H4 (cell line): ENCODE measurements around the gene LDLRAD4. TPM values are rescaled to one million over a fixed set of nuclear protein-coding genes. Genes with fewer than 3 reads are reported as not detected.
"Not testable (repeated sequence)": the region's sequence is repeated elsewhere in the genome, so short reads cannot be mapped to it uniquely, and the experiment has no call there.

Experiments
- DNase-seq: peaks from one replicate; pipeline ENCODE4 v3.0.0-alpha.2; 2015; ENCODE audit warnings: low spot score
- total RNA-seq: library from RNA; depleted of rRNA; stranded (reverse); fragments of >200 nt; shearing (Covaris generic); gene quantifications from 2 replicates; pipeline ENCODE4 v1.2.3, GENCODE V29; 2014

The LDLRAD4 gene
- total RNA-seq, 1 experiment from 2014 or later = 6.9 TPM

DNA sequence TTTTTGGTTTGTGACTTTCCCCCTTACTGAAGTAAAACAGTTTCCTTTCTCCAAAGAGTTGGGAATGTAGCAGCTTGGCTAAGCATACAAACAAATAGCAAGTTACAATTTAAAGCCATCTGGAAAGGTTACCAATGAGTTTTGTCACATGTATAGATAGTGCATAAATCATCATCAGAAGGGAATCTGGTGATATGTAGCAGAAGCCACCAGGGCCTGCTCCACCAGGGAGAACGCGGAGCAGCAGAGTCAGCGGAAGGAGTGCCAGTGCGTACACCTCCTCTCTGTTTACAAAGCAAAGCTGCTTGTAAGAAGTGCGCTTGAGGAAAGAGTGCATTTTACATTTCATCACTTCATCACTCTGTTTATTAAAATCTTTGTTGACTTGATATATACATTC lies 267.7 kb downstream of the LDLRAD4 start:
- no peak for DNase-seq

DNA sequence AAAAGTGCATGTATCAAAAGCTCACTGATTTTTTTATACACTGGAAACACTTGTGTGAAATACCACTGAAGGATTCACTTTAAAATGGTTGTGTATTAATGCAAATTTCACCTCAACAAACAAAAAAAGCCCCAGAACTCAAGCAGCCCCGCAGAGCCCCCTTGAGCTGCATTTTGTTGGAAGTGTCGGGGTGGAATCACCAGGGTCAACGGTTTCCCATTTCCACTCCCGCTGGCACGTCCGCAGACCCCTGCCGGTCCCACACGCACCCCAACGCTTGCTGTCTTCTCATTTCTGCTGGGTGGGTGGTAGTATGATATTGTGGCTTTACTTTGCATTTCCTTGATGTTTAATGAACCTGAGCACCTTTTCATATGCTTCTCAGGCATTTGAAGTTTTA lies 268.1 kb downstream of the LDLRAD4 start:
- no peak for DNase-seq

DNA sequence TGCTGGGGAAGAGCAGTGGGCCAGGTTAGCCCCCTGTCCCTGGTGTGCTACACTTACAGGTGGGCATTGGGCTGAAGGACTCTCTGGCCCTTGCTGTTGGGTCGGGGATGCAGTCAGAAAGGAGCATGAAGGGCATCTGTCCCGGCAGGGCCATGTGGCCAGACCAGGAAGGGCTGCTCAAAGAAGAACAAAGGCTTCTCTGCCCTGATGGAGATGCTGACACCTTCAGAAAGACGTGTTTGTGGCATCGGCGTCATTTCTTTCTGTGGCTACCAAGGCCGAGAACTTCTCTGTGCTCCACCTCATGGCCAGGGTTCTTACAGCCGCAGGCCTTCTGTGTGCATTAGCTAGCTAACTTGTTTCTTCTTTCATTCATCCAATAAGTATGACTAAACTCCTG lies 268.7 kb downstream of the LDLRAD4 start:
- DNase-seq = no peak

DNA sequence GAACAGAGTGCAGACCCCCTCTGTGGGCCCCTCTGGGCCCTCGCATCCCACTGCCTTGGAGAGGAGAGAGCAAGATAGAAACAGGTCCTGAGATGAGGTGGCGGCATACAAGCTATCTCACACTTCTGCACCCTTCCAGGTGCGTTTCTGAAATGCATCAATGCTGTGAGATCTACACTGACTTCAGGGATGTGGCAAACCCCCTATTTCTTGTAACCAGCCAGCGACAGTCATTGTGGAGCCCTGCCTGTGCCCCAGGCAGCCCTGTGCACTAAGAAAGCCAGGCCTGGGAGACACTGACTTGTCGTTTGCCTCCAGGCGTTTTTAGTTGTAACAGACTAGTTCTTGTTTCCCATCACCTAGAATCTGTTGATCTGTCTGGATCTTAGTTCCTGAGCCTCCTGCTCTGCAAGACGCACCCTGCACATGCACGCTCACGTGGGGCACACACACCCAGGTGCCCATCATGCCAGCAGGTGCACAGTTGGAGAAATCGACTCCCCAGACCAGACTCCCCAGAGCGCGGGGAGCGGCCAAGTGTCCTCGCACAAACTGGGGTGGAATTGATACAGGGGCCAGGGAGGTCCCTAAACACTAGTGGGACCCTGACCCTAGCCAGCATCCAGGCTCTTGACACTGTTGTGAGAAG lies 269.8 kb downstream of the LDLRAD4 start:
- no peak for DNase-seq

DNA sequence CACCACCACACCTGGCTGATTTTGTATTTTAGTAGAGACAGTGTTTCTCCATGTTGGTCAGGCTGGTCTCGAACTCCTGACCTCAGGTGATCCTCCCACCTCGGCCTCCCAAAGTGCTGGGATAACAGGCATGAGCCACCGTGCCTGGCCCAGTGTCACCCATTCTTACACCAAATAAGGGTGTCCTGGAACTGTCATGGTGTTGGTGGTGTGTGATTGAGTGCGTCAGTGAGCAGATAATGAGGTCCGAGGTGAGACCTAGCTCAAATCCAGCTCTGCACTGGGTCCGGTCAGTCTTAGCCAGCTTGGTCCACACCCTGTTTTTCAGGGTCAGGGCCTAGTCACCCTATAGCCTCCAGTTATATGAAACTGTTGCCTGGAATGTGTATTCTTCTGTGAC lies 270.7 kb downstream of the LDLRAD4 start:
- DNase-seq = not testable (repeated sequence)

DNA sequence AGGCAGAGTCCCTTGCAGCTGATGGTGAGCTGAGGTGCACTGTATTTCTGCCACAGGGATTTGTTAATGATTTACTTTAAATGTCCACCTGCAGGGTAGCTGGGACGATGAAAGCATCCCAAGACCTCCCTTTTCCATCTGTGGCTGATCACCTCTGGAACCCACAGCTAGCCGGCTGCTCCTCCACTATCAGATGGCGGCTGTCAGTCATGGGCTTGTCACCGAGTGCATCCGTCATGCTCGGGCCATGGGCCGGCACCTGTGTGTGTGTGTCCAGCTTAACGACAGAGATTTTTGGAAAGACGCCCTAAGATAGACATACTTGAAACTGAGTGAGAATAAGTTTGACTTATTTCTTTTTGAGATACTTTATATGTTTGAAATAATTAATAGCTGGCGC lies 272.6 kb downstream of the LDLRAD4 start:
- no peak for DNase-seq

DNA sequence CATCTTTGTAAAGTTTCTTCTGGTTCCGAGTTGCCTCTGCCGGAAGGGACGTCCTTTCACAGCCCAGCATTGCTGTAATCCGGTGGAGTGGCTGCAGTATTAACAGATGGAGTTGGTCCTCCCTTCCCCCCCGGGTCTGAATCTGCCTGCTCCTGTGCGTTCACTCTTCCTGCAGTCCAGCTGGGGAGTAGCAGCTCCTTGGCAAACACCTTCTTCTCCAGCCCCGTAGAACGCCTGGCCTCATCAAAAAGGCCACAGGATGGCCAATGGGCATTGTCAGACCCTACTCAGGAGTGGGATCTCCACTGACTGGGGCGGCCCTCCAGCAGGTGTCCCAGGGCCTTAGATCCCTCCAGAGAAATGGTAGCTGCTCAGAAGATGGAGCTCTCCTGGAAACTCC lies 273.8 kb downstream of the LDLRAD4 start:
- no peak for DNase-seq

DNA sequence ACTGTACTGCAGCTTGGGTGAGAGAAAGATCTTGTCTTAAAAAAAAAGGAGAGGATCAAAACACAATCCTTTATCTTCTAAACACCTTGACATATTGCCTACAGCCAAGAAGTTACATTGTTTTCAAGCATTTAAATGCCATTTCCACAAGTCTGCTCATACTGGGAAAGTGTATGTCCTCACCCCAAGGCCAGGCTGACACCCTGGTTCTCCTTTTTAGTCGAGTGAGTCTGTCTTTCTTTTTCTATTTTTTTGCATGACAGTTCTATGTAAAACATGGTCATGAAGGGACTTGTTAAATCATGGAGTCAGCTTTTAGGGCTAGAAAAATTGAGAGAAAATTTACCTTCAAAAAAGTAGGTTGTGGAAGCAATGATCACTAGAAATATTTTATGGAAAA lies 274.5 kb downstream of the LDLRAD4 start:
- no peak for DNase-seq

DNA sequence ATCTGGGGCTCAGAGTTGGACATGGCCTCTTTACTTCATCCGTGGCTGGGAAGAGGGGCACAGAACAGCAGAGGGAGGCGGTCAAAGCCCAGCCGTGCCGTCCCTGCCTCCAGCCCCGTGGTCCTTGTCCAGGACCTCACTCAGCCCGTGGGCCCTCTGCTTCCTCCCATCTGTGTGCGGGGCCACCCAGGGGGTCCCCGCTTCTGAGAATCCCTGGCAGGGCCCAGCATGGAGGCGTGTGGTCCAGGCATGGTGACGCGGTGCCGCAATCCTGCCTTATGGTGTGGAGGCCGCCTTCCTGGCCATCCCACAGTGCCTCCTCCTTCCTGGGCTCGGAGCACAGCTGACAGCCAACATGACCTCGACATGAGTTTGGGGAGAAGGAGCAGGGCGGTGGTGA lies 275.2 kb downstream of the LDLRAD4 start:
- no peak for DNase-seq

DNA sequence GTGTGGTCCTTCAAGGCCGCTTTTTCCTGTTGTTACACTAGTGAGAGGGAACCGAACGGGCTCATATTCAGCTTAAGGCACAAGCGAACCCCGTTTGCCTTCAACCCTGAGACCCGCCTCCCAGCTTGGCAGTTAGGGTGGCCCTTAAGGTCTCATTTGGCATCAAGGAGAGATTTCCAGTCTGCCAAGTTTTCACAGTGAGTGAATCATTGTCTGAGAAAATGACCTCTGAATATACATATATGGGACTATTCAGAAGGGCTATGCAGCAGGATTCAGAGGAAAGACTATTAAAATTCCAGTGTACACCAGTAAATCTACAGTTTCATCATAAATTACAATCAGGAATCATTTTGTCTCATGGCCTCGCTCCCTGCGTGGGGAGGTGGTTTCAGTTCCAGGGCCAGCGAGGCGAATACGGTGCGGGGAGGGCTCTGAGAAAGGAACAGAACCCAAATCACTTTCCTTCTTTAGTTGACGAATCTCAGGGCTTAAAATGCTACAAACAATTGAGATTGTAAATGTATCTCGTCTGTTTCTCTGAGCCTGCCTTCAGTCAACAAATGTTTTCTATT lies 276.4 kb downstream of the LDLRAD4 start:
- no peak for DNase-seq

DNA sequence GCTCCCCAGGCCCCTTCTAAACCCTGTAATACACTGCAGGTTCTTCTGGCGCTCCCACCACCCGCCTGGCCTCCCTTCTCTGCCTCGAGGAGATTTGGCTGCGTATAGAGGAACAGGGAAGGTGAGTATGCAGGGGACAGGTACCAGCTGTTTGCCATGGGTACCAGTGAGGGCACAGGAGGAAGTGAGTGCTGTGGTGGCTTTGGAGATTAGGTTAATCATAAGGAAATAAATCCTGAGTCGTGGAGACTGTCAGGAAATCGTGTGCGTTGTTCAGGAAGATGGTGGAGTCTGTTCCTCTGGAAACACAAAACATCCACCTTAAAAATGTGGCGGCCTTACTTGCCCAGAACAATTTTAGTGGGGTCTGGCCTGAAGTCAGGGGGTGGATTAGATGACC lies 277.4 kb downstream of the LDLRAD4 start:
- no peak for DNase-seq

DNA sequence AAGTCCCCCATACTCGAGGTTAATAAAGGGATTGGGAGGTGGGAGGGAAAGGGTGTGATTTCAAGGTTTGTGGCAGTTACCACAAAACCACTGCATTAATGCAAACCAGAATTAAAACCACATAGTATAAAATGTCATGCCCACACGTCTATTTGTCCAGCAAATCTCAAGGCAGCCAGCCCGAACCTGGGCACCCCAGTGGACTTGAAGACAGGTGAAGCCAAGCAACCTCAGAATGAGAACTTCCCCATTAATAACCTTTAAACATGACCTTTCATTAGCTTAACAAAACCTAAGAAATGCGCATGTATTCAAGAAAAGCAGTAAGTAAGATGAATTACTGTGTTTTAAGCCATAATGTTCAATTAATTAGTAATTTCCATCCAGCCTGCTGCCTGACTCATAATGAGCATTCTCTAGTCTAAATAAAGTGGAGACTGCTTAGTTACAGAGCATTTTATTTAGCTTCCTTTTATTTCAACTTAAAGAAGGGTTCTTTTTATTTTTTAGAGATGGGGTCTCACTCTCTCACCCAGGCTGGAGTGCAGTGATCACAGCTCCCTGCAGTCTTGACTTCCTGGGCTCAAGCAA lies 278.2 kb downstream of the LDLRAD4 start:
- no peak for DNase-seq

DNA sequence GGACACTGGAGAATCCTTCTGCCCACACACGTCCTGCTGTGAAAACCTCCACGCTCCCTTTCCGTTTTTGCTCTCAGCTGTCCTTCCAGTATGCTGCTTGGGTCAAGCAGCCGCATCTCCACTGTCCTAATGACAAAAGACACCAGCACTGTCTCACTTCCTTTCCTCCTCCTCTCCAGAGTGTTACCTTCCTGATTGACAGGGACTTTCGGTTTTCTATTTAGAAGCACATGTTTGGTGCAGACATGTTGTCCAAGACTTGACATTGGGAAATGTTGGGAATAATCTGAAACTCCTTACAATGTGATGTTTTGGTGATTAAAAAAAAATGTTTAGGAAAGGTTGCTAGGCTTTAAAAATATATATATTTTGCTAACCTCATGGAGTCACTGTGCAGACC lies 281.2 kb downstream of the LDLRAD4 start:
- DNase-seq = no peak

DNA sequence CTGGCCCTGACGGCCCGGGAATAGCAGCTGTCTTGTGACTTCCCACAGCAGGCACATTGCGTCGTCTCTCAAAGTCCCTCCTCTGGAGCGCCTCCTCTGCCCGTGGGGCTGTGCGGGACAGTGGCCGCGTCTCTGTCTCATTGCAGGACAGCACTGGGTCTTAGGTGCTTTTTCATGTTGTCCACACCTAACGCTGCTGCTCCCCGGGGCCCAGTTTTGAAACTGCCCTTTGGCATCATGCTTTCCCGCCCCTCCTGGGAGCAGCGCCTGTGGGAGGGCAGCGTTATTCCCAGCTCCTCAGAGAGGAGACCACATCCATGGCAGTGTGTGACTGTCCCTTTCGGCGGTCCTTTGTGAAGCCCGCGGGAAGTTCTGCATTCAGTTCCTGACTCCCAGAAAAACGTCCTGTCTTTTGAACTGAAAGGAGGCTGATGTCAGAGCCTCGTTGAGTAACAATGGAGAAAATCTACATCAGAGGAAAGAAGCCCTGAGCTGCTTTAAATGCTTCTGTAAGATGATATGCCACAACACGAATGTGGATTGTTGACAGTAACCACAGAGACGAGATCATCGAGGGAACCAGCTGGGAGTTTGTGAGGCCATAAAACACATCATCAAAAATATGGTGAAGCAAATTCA lies 281.8 kb downstream of the LDLRAD4 start:
- DNase-seq = peak; percentile 84

DNA sequence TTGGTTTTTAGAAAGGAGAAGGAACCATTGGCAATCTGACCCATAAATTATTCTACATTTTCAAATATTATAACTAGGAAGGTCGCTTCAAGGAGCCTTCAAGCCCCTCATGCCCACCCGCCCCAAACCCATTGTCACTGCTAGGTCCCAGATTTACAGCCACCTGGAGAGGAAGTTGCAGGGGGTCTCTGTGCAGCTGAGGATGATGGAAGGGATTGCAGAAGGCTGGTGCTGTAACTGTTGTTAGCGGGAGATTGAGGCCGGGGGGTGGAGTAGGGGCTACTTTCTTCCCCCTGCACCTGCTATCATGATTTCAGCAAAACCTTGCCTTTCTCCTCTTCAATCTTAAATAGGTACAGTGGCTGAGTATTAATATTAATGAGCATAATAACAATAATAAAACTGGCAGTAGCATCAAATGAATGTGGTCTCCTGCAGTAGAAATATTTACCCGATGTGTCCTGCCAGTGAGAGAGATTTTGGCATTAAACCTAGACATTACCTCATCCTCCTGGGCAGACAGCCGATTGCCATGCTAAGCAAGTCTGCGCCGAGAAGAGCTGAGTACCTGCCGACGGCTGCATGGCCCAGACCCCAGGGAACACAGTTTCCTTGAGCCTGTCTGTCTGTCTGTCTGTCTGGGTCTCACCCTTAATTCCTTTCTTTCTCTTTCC lies 282.4 kb downstream of the LDLRAD4 start:
- peak; percentile 82 for DNase-seq

DNA sequence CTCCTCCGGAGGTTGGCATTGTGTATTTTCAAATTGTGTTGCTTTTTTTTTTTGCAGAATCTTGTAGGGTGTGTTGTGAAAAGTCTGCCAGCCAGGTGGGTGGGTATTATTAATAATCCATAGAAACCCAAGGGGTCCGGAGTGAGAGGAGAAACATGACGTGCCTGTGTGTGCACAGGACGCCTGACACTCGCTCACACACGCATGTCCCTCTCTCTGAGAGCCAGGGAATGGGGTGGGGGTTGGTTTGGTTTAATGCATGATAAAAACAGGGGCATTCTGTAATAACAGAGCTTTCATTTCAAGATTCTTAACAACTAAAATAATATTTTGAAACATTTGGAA lies 283.0 kb downstream of the LDLRAD4 start:
- DNase-seq = no peak

DNA sequence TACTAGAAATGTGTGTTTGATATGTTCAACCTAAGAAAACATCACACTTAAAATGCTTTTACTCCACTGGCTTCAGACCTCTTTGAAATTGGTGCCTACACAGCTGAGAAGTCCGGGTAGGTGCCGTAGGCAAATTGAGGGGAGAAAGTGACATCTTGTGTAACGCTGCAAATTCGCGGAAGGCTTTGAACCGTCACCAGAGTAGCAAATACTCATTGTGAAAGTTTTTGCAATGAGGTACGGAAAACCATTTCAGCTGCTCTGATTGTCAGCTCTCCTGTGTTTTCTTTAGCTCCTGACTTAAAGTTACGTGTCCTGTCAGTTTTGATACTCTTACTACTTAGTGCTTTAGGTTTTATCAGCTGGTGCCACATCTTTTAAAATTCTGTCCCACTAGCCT lies 283.3 kb downstream of the LDLRAD4 start:
- no peak for DNase-seq

DNA sequence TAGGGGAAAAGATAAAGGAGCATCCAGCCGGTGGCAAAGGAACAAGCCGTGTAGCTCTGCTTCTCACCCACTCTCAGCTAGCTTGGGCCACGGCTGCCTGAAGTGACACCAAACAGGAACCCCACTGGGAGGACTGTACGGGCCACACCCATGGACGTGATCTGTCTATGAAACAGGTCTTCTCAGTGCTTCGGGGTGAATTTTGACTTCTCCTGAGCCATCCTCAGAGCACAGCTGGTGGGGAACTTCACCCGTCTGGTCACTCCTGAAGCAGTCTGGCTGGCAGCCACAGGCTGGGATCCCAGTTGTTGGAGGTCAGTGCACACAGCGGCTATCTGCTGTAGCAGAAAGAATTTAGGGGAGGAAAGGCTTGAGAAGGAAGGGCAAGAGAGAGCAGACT lies 284.0 kb downstream of the LDLRAD4 start:
- DNase-seq = no peak

DNA sequence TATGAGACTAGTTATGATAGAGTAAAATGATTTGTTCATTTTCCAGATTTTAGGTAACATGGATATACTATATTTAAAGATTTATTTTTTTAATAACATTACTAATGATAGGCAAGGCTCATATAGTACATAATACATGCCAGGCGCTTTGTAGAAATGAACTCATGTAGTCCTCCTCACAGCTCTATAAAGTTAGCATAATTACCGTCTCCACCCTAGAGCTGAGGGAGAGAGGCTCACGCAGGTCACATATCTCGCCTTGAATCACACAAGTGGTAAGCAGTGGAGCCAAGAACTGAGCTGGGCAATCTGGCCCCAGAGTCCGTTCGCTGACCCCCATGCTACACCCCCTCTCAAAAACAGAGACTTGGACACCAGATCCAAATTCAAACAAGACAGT lies 285.3 kb downstream of the LDLRAD4 start:
- no peak for DNase-seq

DNA sequence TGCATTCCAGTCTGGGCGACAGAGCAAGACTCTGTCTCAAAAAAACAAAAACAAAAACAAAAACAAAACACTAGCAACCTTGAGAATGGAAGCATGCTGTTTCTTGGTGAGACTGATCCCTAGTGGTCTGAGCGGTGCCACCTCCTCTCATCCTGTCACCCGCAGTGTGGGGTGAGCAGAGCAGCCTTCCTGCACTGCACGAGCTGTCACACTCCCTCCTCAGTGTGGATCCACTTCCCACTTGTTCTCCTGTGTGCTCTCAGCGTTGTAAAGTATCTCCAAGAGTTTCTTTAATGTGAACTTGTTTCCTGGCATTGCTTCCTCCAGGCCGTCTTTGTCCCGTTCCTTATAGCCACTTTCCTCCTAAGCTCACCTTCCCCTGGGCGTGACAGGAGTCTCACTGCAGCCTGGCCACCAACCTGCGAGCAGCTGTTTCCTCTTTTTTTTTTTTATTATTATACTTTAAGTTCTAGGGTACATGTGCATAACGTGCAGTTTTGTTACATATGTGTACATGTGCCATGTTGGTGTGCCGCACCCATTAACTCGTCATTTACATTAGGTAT lies 287.3 kb downstream of the LDLRAD4 start:
- no peak for DNase-seq

DNA sequence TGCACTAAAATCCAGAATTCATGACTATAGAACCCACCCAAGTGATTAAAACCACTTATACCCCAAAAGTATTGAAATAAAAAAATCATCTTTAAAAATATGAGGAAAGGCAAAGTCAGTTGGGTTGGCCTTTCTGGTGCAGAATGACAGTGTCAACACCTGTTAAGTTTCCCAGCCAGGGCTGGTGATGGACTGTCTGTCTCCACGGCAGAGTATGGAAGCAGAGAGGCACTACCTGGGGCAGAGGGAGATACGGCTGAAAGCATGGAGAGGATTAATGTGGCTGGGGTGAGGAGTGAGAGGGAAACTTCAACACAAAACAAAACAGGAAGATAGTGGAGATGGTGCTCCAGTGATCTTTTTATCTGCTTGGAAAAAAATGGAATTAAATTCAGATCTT lies 292.0 kb downstream of the LDLRAD4 start:
- no peak for DNase-seq

DNA sequence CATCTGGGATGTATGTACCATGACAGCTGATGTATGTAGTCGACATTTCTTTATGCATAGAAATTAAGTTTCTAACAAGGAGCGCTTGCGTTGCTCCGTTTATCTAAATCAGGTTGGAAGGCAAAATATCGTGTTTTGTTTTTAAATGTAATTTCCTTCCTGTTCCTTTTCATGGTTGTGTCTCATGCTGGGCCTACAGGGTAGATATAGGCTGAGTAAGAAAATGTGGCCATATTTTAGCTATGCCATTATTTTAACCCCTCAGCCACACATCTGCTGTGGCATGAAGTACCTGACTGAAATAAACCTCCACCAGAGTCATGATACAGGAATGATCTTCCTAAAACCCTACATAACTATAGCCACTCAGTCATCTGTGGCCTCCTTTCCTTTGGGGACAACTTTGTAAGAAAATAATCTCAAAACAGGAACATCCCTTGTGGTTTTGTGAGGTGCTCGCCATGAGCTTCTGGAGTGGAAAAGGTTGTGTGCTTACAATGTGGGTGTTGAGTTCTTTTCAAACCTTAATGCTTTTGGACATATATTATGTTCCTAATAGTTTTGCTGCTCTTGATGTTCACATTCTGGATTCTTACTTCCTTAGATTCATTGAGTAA lies 293.5 kb downstream of the LDLRAD4 start:
- no peak for DNase-seq
